Fibroblast of upper back skin (primary cell): Measurements from ENCODE around the gene VEZF1.

Experiments
- DNase-seq: peaks from one replicate; pipeline ENCODE4 v3.0.0-alpha.2; 2013

Gene VEZF1, protein sequence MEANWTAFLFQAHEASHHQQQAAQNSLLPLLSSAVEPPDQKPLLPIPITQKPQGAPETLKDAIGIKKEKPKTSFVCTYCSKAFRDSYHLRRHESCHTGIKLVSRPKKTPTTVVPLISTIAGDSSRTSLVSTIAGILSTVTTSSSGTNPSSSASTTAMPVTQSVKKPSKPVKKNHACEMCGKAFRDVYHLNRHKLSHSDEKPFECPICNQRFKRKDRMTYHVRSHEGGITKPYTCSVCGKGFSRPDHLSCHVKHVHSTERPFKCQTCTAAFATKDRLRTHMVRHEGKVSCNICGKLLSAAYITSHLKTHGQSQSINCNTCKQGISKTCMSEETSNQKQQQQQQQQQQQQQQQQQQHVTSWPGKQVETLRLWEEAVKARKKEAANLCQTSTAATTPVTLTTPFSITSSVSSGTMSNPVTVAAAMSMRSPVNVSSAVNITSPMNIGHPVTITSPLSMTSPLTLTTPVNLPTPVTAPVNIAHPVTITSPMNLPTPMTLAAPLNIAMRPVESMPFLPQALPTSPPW

DNA sequence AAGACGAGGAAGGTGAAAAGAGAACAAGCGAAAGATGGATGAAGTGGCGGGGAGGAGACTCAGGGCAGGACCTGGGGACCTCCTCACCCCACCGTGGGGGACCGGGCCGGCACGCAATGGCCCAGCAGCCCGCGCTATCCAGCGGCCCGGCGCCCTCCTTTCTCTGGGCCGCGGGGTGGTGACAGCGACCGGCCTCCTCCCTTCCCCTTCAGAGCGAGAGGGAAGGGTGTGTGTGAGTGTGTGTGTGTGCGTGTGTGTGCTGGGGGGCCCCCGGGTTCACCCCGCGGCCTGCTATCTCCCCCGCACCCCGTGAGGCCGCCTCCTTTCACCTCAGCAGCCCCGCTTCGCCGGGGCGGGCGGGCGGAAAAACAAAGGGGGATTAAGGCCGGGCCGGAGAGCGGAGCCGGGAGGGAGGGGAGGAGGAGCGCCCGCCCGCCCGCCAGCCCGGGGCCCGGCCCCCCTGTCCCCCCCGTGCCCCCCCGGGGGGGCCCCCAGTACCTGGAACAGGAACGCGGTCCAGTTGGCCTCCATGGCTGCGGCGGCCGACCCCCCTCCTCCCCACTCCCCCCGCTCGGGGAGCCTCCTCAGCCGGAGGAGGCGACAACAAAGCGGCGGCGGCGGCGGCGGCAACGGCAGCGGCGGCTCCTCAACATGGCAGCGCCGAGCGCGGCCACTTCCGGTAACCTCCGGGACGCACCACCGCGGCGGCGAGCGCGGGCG, at the start of gene VEZF1:
Gene VEZF1 (minus strand): TSS at position 674 of the 720 bp plus-strand sequence. CDS start 143 bp downstream, at position 531.
- peak; percentile 69 for DNase-seq

DNA sequence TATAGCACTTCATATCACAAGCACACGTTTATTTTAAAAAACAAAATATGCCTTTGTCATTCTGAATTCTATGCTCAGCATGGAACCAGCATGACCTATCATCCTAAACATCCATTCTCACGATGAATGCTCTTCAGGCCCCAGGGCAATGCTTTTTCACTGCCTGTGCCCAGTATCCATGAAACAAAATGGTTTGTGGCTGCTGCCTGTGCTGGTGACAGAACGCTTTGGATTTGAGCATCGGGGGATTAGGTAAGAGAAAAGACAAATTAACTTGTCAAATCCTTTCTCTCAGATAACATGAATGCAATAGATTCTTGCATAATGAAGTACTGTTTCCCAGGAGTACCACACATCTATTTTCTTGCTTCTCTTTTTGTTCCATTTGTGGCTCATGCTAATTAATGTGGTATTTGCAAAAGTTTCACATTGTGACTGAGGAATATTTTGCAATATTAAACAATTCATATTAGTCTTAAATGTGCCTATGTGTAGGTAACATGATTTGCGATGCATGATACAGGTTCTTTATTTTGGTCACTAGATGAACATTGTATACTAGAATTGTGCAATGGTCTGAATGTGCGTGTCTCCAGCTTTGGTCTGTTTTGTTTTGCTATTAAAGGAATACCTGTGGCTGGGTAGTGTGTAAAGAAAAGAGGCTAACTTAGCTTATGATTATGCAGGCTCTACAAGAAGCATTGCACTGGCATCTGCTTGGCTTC, 44.8 kb upstream of the VEZF1 start:
- DNase-seq: no peak

- no peak for DNase-seq
These were observed 40.5 kb upstream of the VEZF1 start for GRCh38 chr17:58028578-58028977.

DNA sequence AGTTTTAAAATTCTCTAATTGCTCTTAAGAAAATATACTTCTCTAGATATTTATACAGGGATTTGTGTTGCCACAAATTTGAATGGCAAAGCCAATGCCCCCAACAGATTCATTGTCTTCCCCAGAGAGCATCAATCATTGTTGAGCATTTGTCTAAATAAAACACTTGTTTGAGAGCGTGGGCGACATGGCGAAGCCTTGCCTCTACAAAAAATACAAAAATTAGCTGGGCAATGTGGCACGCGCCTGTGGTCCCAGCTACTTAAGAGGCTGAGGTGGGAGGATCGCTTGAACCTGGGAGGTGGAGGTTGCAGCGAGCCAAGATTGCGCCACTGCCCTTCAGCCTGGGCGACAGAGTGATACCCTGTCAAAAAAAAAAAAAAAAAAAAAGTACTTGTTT, 32.3 kb upstream of the VEZF1 start:
- DNase-seq: no peak

DNA sequence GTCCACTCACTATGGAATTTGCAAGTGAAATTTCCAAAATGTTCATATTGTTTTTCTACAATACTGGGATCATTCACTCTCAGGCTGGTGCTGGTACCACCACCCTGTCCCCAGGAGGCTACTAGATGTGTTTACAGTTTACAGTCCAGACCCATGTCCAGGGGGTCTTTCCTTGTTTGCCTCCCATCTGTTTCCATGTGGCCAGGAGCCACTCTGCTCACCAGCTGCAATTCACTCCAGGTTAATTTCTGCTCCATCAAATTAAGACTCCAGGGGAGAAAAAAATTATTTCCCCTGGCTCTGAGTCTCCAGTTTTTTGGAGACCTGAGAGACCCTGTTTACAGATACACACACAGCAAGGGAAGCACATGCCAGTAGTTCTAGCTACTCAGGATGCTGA, 31.5 kb upstream of the VEZF1 start:
- no peak for DNase-seq

DNA sequence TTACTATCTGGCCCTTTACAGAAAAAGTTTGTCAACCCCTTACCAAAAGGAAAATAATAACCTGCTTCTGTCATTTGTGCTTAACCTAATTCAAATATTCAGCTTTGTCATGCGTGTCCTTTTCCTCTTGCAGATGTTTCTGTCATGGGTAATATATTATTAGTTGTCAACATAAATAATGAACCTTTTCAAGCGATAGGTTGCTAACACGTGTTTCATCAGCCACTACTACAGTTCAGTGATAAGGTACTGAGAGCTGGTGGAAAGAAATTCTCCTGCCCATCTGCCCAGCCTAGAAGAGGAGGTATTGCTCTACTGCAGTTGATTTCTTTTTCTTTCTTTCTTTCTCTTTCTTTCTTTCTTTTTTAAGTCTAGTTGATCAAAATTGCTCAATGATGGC, 31.0 kb upstream of the VEZF1 start:
- DNase-seq: no peak

GRCh38 chr17:58010067-58010799, 22.2 kb upstream of the VEZF1 start:
- no peak for DNase-seq

DNA sequence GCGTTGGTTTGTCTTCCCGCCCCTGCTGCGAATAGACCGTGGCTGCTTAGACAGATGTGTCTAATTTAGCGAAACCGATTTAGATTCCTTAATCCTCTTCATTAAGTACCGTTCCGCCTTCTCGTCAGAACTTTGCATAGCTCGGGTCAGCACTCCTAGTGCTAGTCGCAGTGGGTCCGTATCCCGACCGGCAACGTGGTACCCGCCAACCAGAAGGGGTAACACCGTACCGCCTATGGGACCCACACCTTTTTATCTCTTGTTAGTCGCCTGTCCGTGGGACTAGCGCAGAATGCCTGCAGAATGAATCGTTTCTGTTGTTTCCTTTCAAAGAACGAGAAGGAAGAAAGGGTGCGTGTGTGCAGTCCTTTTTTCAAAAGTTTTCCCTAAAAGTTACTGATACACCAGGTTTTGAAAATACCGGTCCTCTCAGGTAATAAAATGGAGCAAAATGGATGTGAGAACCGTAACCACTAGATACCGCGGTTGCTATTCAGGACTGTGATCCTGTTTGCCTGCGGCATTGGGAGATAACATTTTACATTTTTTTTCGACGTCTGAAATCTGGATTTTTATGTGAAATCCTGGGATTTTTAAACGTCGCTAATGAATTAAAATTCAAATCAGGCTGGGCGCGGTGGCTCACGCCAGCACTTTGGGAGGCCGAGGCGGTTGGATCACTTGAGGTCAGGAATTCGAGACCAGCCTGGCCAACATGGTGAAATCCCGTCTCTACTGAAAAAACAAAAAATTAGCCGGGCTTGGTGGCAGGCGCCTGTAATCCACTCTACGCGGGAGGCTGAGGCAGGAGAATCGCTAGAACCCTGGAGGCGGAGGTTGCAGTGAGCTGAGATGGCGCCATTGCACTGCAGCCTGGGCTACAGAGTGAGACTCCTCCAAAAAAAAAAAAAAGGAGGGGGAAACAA, 20.0 kb upstream of the VEZF1 start:
- no peak for DNase-seq

DNA sequence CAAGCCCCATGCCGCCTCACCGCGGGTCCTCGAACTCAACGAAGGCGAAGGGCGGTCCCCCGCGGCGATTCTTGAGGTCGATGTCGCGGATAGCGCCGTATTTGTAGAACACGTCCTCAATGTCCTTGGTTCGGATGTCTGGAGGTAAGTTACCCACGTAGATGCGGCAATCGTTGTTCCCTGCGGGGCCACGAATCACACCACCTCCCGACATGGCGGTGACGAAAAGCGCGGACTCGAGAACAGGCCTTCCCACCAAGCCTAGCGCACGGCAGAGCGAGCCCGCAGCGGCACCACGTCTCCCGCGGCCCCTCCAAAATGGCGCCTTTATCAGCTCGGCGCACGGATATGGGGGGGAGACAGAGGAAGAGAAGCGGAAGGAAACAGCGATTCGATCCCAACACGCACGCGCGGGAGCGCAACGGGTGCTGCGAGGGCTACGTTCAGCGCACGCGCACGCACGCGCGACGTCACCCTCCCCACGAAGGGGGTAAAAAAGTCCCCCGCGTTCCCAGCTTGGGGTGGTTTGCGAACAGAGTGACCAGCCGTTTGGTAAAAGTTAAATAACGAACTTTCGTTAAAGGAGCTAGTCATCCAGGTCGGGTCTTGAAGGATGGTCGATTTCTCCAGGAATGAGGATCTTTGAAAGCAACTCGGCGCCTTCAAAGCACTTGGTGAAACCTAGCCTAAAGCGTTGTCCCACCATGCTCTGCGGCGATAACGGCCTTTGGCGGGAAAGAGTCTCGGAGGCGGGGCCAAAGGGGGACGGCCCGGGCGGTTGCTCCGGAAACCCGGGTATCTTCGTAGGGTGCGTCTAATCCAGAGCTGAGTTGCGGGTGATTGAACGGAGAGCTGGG, 19.1 kb upstream of the VEZF1 start, which contains the start of gene SRSF1:
Gene SRSF1 (minus strand): TSS at position 323 of the 857 bp plus-strand sequence. CDS start 109 bp downstream, at position 214.
- peak; percentile 98 for DNase-seq

DNA sequence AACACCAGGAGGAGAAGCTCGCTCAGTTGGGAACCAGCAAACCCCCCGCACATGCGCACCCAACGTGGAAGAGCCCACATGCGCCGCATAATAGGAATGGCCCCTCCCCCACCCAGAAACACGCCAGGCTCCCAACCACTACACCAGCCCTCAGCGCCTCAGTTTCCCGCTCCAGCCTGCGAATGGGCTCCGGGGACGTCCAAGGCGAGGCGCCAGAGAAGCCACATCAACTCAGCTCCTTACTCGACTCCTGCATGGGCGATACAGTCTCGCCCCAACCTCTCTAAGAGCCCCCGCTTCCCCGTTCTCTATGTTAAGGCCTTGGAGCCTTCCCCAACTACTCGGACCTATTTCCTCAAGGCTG, 18.5 kb upstream of the VEZF1 start:
- DNase-seq: peak; percentile 78

DNA sequence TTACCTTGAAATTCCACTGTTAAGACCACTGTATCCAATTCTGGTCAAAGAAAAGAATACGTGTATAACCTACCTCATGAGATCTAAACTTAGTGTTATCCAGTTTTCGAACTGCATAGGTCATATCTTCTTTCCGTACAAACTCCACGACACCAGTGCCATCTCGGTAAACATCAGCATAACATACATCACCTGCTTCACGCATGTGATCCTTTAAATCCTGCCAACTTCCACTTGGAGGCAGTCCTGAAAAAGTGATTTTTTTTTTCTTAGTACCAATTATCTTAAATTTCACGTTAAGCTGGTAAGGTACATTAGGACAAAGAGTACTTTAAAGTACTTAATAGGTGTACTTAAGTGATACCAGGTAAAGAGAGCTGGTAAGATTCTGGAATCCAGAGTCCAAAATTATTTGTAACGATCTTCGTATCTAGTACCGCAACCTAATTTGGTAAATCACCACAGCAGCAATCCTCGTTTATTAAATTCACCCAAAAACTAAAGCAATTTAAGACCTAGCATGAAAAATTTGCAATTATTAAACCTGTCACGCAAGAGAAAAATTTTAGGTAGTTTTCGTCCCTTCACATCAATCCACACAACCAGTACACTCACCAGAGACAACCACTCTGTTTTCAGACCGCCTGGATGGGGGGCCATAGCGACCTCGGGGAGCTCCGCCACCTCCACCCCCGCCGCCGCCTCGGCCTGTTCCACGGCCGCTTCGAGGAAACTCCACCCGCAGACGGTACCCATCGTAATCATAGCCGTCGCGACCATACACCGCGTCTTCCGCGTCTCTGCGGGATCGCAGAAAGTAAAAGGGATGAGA, 17.9 kb upstream of the VEZF1 start:
- no peak for DNase-seq

DNA sequence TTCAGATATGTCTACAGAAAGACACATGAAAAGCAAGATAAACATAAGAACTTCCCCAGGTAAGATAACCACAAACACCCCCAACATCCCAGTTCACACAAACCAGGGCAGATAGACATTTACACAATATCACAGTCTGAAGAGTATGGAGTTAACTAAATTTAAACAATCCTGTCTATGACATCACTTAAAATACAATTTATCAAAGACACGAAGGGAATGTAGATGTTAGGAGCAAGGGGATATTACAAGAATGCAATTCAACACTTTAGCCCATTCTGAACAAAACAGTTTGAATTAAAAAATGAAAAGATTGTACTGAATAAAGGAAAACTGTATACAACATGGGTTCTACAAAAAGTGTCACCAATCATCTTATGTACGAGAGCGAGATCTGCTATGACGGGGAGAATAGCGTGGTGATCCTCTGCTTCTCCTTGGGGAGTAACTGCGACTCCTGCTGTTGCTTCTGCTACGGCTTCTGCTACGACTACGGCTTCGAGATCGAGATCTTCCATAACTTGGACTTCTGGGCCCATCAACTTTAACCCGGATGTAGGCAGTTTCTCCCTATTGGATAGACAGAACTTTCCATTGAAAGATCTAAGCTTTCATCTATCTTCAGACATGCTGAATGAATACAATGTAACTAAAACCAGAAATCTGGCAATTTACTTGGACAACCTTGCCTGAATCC, 17.1 kb upstream of the VEZF1 start:
- DNase-seq: no peak

GRCh38 chr17:58004060-58004459, 16.0 kb upstream of the VEZF1 start:
- no peak for DNase-seq

GRCh38 chr17:58002973-58003372, 14.9 kb upstream of the VEZF1 start:
- DNase-seq: no peak

- DNase-seq: no peak
These were observed 14.3 kb upstream of the VEZF1 start for GRCh38 chr17:58002154-58002948.

DNA sequence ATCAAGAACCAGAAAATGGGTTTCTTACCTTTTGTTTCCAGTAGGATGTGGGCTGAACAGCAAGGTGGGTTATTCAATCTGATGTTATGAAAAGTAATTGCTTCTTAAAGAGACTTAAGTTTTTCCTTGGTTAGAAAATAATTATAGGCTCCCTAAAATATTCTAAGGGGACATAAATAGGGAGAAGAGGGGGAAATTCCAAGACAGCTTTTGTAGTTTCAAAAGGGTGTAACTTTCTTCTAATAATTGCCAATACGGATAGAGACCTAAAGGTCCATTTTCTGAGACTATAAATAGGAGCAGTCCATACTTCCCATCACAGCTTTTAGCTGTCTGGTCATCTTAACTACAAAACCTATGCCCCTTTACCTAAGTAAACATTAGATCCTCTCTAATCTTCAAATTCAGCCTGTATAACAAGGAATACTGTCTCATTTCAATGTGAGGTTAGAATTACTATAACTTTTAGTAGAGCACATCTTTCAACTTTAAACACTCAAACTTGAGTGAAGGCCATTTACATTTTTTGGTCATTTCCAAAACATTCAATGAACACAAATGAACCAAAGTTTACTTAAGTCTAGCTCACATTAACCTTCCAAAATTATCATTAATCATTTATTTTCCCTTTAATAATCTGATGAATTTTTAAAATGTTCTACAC, 13.5 kb upstream of the VEZF1 start:
- no peak for DNase-seq

GRCh38 chr17:57999496-58000017, 11.5 kb upstream of the VEZF1 start:
- DNase-seq: peak; percentile 72
